Measurements from ENCODE around the gene RAE1.

The RAE1 gene

DNA sequence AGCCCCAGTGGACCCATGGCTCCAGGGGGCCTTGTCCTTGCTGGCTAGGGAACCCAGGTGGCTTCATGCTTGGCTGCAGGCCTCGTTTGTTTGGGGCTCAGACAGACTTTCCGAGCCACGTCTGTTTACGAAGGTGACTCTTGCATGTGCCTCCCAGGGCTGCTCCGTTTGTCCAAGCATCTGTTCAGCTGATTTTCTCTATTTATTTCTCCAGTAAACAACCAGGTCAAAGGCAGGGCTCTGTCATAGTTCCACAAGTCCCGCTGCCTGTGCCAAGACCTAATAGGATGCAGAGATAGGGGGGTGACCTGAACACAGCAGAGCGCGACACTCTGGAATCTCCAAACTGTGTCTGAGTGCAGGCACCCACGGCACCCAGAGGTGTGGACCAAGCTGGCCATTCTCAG lies 34.3 kb upstream of the RAE1 start:
- no peaks in the 10 kb centered on the region for H3K36me3 ChIP-seq (ENCODE audit: control insufficient read depth, insufficient read depth, low read length)
- no peak for DNase-seq (ENCODE audit: extremely low read depth, insufficient read length)
- H3K27me3 ChIP-seq (replicated peaks; ENCODE audit: control insufficient read depth, insufficient read depth, low read length): no peaks in the 10 kb centered on the region; the same call in none of the 2 replicates
- no peak for TF ChIP-seq CTCF (IDR thresholded peaks at IDR 0.05; ENCODE audit: insufficient read depth, low read length, poor library complexity, severe bottlenecking)
- no peak overlapping the region for H3K4me3 ChIP-seq (replicated peaks; ENCODE audit: low read depth, low read length)

DNA sequence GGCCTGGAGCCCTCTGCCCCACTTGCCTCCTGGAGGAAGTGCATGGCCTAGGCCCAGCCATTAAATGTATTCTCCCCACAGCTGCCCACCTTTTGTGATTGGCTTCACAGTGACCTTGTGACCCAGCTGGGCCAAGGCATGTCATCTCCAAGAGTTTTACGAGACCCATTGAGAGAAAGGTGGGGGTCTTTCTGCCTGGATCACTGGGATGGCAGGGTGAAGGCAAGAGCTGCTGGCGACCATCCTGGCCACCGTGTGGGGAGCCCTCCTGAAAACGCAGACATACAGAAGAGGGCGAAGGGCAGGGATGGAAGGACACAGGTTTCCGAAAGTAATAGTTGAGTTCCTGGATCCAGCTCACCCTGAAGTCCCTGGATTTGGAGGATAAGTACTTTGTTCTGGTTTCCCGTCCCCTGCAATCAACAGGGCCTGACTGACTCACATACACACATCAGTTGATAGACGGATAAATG lies 33.7 kb upstream of the RAE1 start:
- Histone ChIP-seq H3K4me3 (replicated peaks; ENCODE audit: low read depth, low read length) (no peak overlapping the region), H3K27me3 (replicated peaks; ENCODE audit: control insufficient read depth, insufficient read depth, low read length) (no peaks in the 10 kb centered on the region; the same call in none of the 2 replicates), H3K36me3 (ENCODE audit: control insufficient read depth, insufficient read depth, low read length) (no peaks in the 10 kb centered on the region)
- DNase-seq (ENCODE audit: extremely low read depth, insufficient read length): no peak
- TF ChIP-seq CTCF (IDR thresholded peaks at IDR 0.05; ENCODE audit: insufficient read depth, low read length, poor library complexity, severe bottlenecking): no peak

GRCh38 chr20:57317789-57318371 lies 33.2 kb upstream of the RAE1 start:
- DNase-seq (ENCODE audit: extremely low read depth, insufficient read length): no peak
- H3K4me3 ChIP-seq (replicated peaks; ENCODE audit: low read depth, low read length): no peak overlapping the region

GRCh38 chr20:57319584-57319983 lies 31.5 kb upstream of the RAE1 start:
- H3K27me3 ChIP-seq (replicated peaks; ENCODE audit: control insufficient read depth, insufficient read depth, low read length): no peaks in the 10 kb centered on the region; the same call in none of the 2 replicates
- DNase-seq (ENCODE audit: extremely low read depth, insufficient read length): no peak
- TF ChIP-seq CTCF (IDR thresholded peaks at IDR 0.05; ENCODE audit: insufficient read depth, low read length, poor library complexity, severe bottlenecking): no peak

More at GRCh38 chr20:57317789-57318371, 33.2 kb upstream of the RAE1 start:
- TF ChIP-seq CTCF (IDR thresholded peaks at IDR 0.05; ENCODE audit: insufficient read depth, low read length, poor library complexity, severe bottlenecking): no peak
- H3K36me3 ChIP-seq (ENCODE audit: control insufficient read depth, insufficient read depth, low read length): no peaks in the 10 kb centered on the region
- no peaks in the 10 kb centered on the region; the same call in none of the 2 replicates for H3K27me3 ChIP-seq (replicated peaks; ENCODE audit: control insufficient read depth, insufficient read depth, low read length)

GRCh38 chr20:57320358-57320757 lies 30.7 kb upstream of the RAE1 start:
- H3K27me3 ChIP-seq (replicated peaks; ENCODE audit: control insufficient read depth, insufficient read depth, low read length): no peaks in the 10 kb centered on the region; the same call in 1 of the 2 replicates
- DNase-seq (ENCODE audit: extremely low read depth, insufficient read length): no peak
- no peak for TF ChIP-seq CTCF (IDR thresholded peaks at IDR 0.05; ENCODE audit: insufficient read depth, low read length, poor library complexity, severe bottlenecking)
- no peaks in the 10 kb centered on the region for H3K36me3 ChIP-seq (ENCODE audit: control insufficient read depth, insufficient read depth, low read length)
- no peak overlapping the region for H3K4me3 ChIP-seq (replicated peaks; ENCODE audit: low read depth, low read length)

More at GRCh38 chr20:57319584-57319983, 31.5 kb upstream of the RAE1 start:
- H3K4me3 ChIP-seq (replicated peaks; ENCODE audit: low read depth, low read length): no peak overlapping the region
- H3K36me3 ChIP-seq (ENCODE audit: control insufficient read depth, insufficient read depth, low read length): no peaks in the 10 kb centered on the region
